SK-N-MC (cell line): Measurements from ENCODE around the gene HOXB1.
"Not testable (repeated sequence)": the region's sequence is repeated elsewhere in the genome, so short reads cannot be mapped to it uniquely, and the experiment has no call there.

ENCODE experiments used
- DNase-seq: peaks from one replicate; pipeline ENCODE4 v3.0.0-alpha.2; 2011; ENCODE audit warnings: low read depth, low spot score
- H3K27ac ChIP-seq: fragments of 200-600 bp; sonication (generic); 2 replicates; pipeline ENCODE4 v1.5.1; 2016; ENCODE audit warnings: mixed run types
- H3K36me3 ChIP-seq: fragments of 200-600 bp; sonication (generic); 2 replicates; pipeline ENCODE4 v1.6.1; 2017; ENCODE audit warnings: antibody characterized with exemption, low read length, mixed read lengths; ENCODE audit not compliant: insufficient read depth
- H3K4me3 ChIP-seq: fragments of 200-600 bp; sonication (generic); 2 replicates; pipeline ENCODE4 v1.5.1; 2016
- H3K9ac ChIP-seq: fragments of 200-600 bp; sonication (generic); 2 replicates; pipeline ENCODE4 v1.8.0; 2017; ENCODE audit warnings: mixed run types, mixed read lengths; ENCODE audit not compliant: insufficient read length
- H3K9me3 ChIP-seq: fragments of 200-600 bp; sonication (generic); 2 replicates; pipeline ENCODE4 v1.6.1; 2017; ENCODE audit warnings: low read depth, mild to moderate bottlenecking, antibody characterized with exemption, low read length, moderate library complexity, mixed read lengths
- EZH2 ChIP-seq: fragments of 200-600 bp; sonication (generic); IDR thresholded peaks from one replicate; pipeline ENCODE4 v1.6.1; 2017; ENCODE audit warnings: antibody characterized with exemption
- FOXP2 ChIP-seq: optimal IDR thresholded peaks from 2 replicates; pipeline ENCODE3; 2011; ENCODE audit warnings: mild to moderate bottlenecking, moderate library complexity; ENCODE audit not compliant: insufficient read depth; ENCODE audit errors: extremely low read length, control extremely low read depth
- POLR2AphosphoS5 ChIP-seq: IDR thresholded peaks from 2 replicates; pipeline ENCODE4 v1.6.1; 2012; ENCODE audit warnings: mild to moderate bottlenecking, low read depth, low read length, borderline replicate concordance

HOXB1 gene

GRCh38 chr17:48510381-48510760 is 20.4 kb downstream of the HOXB1 start:
- no peak for TF ChIP-seq POLR2AphosphoS5
- TF ChIP-seq EZH2 = no peak
- no peak for TF ChIP-seq FOXP2
- Histone ChIP-seq H3K36me3 (no peaks in the 10 kb centered on the region), H3K9me3 (no peaks in the 10 kb centered on the region), H3K27ac (no peak overlapping the region), H3K4me3 (no peak overlapping the region), H3K9ac (no peak overlapping the region)
- DNase-seq = no peak

- not testable (repeated sequence) for H3K4me3 ChIP-seq, H3K9ac ChIP-seq, H3K36me3 ChIP-seq, H3K9me3 ChIP-seq, H3K27ac ChIP-seq, DNase-seq
Measured at GRCh38 chr17:48509708-48510107, 21.1 kb downstream of the HOXB1 start.

- no peak for DNase-seq
- Histone ChIP-seq H3K9ac (no peak overlapping the region), H3K4me3 (no peak overlapping the region), H3K36me3 (no peaks in the 10 kb centered on the region), H3K9me3 (no peaks in the 10 kb centered on the region), H3K27ac (no peak overlapping the region)
- TF ChIP-seq POLR2AphosphoS5 (no peak), FOXP2 (no peak)
Measured at GRCh38 chr17:48506246-48506645, 24.6 kb downstream of the HOXB1 start.

- Histone ChIP-seq H3K4me3 (no peak overlapping the region), H3K9me3 (no peaks in the 10 kb centered on the region), H3K27ac (no peak overlapping the region), H3K9ac (no peak overlapping the region), H3K36me3 (no peaks in the 10 kb centered on the region)
- no peak for DNase-seq
- no peak for TF ChIP-seq FOXP2
- no peak for TF ChIP-seq EZH2
- no peak for TF ChIP-seq POLR2AphosphoS5
Measured at GRCh38 chr17:48505788-48506187, 25.0 kb downstream of the HOXB1 start.

- TF ChIP-seq EZH2 = no peak
- Histone ChIP-seq H3K4me3 (no peak overlapping the region), H3K36me3 (no peaks in the 10 kb centered on the region), H3K9me3 (no peaks in the 10 kb centered on the region), H3K9ac (no peak overlapping the region), H3K27ac (no peak overlapping the region)
- DNase-seq = no peak
Measured at GRCh38 chr17:48504953-48505352, 25.9 kb downstream of the HOXB1 start.

GRCh38 chr17:48503747-48504146 is 27.1 kb downstream of the HOXB1 start:
- Histone ChIP-seq H3K9ac (no peak overlapping the region), H3K4me3 (no peak overlapping the region), H3K36me3 (no peaks in the 10 kb centered on the region), H3K27ac (no peak overlapping the region), H3K9me3 (no peaks in the 10 kb centered on the region)
- TF ChIP-seq FOXP2 (no peak), POLR2AphosphoS5 (no peak), EZH2 (no peak)
- DNase-seq = no peak

GRCh38 chr17:48502901-48503300 is 27.9 kb downstream of the HOXB1 start:
- H3K9ac ChIP-seq = no peak overlapping the region
- H3K36me3 ChIP-seq = no peaks in the 10 kb centered on the region
- TF ChIP-seq POLR2AphosphoS5 (no peak), EZH2 (no peak), FOXP2 (no peak)
- no peak overlapping the region for H3K27ac ChIP-seq
- H3K4me3 ChIP-seq = no peak overlapping the region
- no peak for DNase-seq
- H3K9me3 ChIP-seq = no peaks in the 10 kb centered on the region

- H3K27ac ChIP-seq = no peak overlapping the region
- no peak overlapping the region for H3K9ac ChIP-seq
- no peaks in the 10 kb centered on the region for H3K9me3 ChIP-seq
- TF ChIP-seq FOXP2 (no peak), POLR2AphosphoS5 (no peak), EZH2 (no peak)
- H3K36me3 ChIP-seq = no peaks in the 10 kb centered on the region
- H3K4me3 ChIP-seq = no peak overlapping the region
- no peak for DNase-seq
Measured at GRCh38 chr17:48502312-48502711, 28.5 kb downstream of the HOXB1 start.

- DNase-seq = no peak
- no peak overlapping the region for H3K9ac ChIP-seq
- TF ChIP-seq FOXP2 (no peak), POLR2AphosphoS5 (no peak), EZH2 (no peak)
- H3K9me3 ChIP-seq = no peaks in the 10 kb centered on the region
- no peak overlapping the region for H3K4me3 ChIP-seq
- H3K36me3 ChIP-seq = no peaks in the 10 kb centered on the region
- H3K27ac ChIP-seq = no peak overlapping the region
Measured at GRCh38 chr17:48500435-48501426, 30.1 kb downstream of the HOXB1 start.
